Mucosa of rectum (tissue), 2 donors: Measurements from ENCODE around the gene MRPS25.

Source experiments
- H3K27ac ChIP-seq, 2 donors: one replicate each; pipeline ENCODE4 v1.7.0; 2013; ENCODE audit warnings: inconsistent platforms in 2 of 2, low read depth in 2 of 2, low read length in 2 of 2
- H3K27me3 ChIP-seq, 2 donors: one replicate each; pipeline ENCODE4 v1.7.0; 2013; ENCODE audit warnings: low read length in 2 of 2; ENCODE audit not compliant: control insufficient read depth in 2 of 2, insufficient read depth in 2 of 2
- H3K36me3 ChIP-seq, 2 donors: one replicate each; pipeline ENCODE4 v1.7.0; 2013; ENCODE audit warnings: low read length in 2 of 2; ENCODE audit not compliant: control insufficient read depth in 2 of 2, insufficient read depth in 2 of 2
- H3K4me1 ChIP-seq, 2 donors: one replicate each; pipeline ENCODE4 v1.7.0; 2013; ENCODE audit warnings: low read length in 2 of 2, mild to moderate bottlenecking in 1 of 2; ENCODE audit not compliant: control insufficient read depth in 2 of 2, insufficient read depth in 2 of 2
- H3K4me3 ChIP-seq, 2 donors: one replicate each; pipeline ENCODE4 v1.7.0; 2013; ENCODE audit warnings: low read length in 2 of 2
- H3K9ac ChIP-seq, 2 donors: one replicate each; pipeline ENCODE4 v1.7.0; 2013; ENCODE audit warnings: low read length in 2 of 2, low read depth in 1 of 2, mild to moderate bottlenecking in 1 of 2
- H3K9me3 ChIP-seq, 2 donors: one replicate each; pipeline ENCODE4 v1.7.0; 2013; ENCODE audit warnings: low read length in 2 of 2; ENCODE audit not compliant: control insufficient read depth in 2 of 2
- donor health status: healthy.
- donor health status: Normal muscosa, but diverticular disease.

MRPS25 gene

DNA sequence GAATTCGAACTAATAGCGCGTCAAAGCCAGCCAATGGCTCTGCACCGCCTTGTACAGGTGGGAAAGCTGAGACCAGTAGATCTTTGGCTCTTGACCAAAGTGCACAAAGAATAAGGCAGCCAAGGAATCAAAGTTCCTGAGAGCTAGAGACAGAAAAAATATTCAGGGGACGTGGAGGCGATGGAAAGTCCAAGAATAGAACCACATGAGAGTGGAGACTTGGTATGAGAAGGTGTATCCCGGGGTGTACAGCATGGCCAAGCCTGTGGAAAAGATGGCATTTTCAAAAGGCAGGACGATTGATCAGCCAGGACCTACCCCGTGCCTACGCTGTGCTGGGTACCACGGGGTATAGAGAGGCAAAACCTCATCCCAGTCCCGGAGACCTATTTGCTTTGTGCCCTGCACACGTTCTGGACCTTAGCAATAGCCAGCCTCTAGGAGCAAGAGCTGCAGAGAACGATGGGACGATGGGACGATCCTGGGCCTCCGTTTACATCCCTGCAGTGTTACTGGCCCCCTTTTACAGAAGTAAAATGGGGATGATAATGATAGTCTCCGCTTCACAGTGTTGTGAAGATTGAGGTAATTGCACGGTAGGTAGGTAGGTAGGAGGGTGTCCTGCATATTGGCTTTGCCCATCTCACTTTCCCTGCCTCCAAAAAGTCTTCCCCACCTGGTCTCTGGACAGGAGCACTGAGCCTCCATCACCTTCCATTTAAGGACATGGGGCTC, 34.4 kb upstream of the MRPS25 start:
- Histone ChIP-seq H3K27me3 (no peaks in the 10 kb centered on the region), H3K9ac (peak overlapping the region; percentile 86 to 95), H3K36me3 (peaks cover 13 to 16% of the 10 kb centered on the region in 2 donors), H3K27ac (peak overlapping the region; percentile 54 to 83), H3K4me1 (peaks cover 17 to 26% of the 10 kb centered on the region in 2 donors), H3K9me3 (no peaks in the 10 kb centered on the region), H3K4me3 (peak overlapping the region; percentile 78 to 98)

DNA sequence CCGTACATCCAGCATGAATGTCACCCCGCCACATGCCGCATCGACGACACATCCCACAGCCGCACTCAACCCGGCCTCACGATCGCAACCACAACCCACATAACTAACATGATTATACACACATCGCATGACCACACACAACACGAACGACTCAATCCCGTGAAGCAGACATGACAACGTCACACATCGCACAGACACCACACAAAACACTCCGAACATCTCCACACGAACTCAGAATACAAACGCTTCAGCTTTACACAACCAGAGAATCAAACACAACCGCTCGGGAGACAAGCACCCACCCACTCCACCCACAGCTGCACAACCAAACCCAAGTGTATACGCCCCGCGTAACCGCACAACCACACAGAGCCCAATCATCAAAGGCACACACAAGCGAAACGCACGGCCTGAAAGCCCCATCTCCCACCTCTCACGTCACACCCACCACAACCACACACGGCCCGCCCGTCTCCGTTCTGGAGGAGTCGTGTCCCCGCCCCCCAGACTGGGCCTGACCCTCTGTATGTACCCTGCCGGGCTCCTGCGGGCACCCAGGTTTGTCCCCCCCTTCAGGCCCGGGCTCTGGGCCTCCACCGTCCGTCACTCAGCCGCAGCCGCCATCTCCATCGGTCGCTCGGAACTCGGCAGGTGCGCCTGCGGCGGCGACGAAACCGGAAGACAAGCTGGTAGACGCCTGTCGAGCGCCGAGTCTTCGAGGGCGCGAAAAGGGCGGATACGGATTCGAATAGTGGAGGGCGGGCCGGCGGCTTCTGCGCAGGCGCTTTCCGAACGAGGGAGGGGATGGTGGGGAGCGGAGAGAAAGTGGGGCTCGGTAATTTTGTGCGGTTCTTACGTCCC, 33.6 kb upstream of the MRPS25 start, which contains the start of gene RBSN:
Gene RBSN, minus strand, starts transcription at position 646 of the 861 bp plus-strand sequence. CDS start 3,028 bp downstream, outside the sequence.
- H3K9me3 ChIP-seq = no peaks in the 10 kb centered on the region
- H3K4me3 ChIP-seq = peak within 1 kb of the TSS; percentile 78 to 98
- peak within 1 kb of the TSS; percentile 54 to 83 for H3K27ac ChIP-seq
- peak within 1 kb of the TSS; percentile 86 to 95 for H3K9ac ChIP-seq
- H3K27me3 ChIP-seq = no peaks in the 10 kb centered on the region
- H3K36me3 ChIP-seq = peaks cover 20 to 24% of the 10 kb centered on the region in 2 donors
- peaks cover 17 to 26% of the 10 kb centered on the region in 2 donors for H3K4me1 ChIP-seq

DNA sequence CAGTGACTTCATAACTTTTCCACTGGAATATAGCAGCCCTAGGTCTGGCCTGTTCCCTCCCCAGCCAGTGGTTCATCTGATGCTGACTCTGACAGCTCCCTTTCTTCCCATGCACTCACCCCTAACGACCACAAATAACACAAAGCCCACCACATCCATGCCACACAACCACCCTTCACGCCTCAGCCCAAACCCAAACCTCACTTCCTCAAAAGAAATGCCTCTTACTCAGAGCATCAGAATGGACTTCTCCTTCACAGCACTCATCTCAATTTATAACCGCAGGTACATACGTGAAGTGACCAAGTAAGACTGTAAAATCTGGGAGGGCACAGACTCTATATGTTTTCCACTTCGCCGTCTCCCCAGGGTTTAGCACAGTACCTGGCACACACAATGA, 32.8 kb upstream of the MRPS25 start:
- Histone ChIP-seq H3K9ac (no peak overlapping the region), H3K4me3 (peak overlapping the region; percentile 78 to 98), H3K9me3 (no peaks in the 10 kb centered on the region), H3K27me3 (no peaks in the 10 kb centered on the region), H3K27ac (no peak overlapping the region), H3K4me1 (peaks cover 13 to 22% of the 10 kb centered on the region in 2 donors), H3K36me3 (peaks cover 25 to 26% of the 10 kb centered on the region in 2 donors)

DNA sequence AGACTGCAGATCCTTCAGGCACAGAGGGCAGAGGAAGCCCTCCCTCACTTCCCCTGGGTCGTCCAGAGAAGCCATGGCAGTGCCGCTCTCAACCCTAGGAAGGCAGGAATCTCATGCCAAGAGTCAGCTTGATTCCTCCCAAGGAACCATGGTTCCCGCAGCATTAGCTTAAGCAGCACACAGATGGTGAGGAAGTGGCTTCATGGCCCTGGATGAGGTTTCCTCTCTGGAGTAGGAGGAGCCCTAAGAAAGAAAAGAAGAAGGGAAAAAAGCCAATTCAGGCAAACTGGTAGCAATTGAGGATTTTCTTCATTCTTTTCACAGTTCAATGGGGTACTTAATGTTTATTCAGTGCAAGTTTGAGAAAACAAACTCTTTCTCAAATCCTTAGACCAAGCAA, 30.9 kb upstream of the MRPS25 start:
- no peaks in the 10 kb centered on the region for H3K27me3 ChIP-seq
- H3K36me3 ChIP-seq = peaks cover 25 to 32% of the 10 kb centered on the region in 2 donors
- peaks cover 10 to 13% of the 10 kb centered on the region in 2 donors for H3K4me1 ChIP-seq
- no peaks in the 10 kb centered on the region for H3K9me3 ChIP-seq
- no peak overlapping the region for H3K4me3 ChIP-seq
- no peak overlapping the region for H3K9ac ChIP-seq
- H3K27ac ChIP-seq = no peak overlapping the region

DNA sequence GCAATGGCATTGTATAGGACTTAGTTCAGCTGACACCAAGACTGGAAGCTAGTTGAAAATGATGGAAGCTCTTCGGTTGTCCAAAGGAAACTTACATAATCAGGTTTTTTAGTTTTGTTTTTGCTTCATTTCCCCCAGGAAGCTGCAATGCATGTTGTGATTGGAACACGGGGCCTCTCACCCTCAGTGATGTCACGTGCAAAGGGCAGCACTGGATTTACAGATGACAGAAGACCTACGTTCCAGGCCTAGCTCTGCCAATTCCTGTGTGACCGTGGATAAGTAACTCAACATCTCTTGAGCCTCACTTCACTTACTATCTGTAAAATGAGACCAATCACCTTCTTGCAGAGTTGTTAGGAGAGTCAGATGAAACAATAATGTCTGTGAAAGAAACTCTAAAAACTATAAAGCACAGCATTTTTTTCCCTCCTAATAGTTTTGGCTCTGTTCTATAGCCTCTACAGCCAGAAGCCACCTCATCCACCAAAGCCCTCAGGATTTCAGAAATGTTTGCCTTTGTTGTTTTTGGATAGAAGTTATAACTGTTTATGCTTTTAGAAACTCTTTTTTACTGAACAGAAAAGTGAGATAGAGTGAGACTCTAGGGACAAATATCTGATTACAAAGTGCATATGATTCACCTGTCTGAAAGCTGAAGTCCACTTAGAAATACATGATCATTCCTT, 29.2 kb upstream of the MRPS25 start:
- H3K4me1 ChIP-seq = peaks cover 6 to 8% of the 10 kb centered on the region in 2 donors
- no peak overlapping the region for H3K9ac ChIP-seq
- H3K27ac ChIP-seq = no peak overlapping the region
- H3K36me3 ChIP-seq = peaks cover 29 to 39% of the 10 kb centered on the region in 2 donors
- no peaks in the 10 kb centered on the region for H3K27me3 ChIP-seq
- H3K4me3 ChIP-seq = no peak overlapping the region
- H3K9me3 ChIP-seq = no peaks in the 10 kb centered on the region

DNA sequence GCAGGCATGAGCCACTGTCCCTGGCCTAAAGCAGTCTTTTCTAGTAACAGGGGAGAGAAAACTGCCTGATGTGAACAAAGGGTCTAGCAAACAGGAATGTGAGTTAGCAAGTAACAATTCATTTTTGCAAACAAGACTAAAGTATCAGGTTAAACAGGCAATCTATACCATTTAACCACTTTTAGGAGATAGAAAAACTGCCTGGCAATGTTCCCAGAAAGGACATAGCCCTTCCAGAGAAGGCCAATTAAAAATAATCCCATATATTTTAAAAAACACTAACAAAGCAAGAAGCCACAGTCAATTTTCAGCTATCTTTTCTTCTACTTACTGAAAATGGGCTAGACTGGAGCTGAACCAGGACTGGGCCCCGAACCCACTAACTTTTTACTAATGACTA, 27.6 kb upstream of the MRPS25 start:
- H3K9me3 ChIP-seq = no peaks in the 10 kb centered on the region
- no peak overlapping the region for H3K9ac ChIP-seq
- H3K36me3 ChIP-seq = peaks cover 29 to 46% of the 10 kb centered on the region in 2 donors

DNA sequence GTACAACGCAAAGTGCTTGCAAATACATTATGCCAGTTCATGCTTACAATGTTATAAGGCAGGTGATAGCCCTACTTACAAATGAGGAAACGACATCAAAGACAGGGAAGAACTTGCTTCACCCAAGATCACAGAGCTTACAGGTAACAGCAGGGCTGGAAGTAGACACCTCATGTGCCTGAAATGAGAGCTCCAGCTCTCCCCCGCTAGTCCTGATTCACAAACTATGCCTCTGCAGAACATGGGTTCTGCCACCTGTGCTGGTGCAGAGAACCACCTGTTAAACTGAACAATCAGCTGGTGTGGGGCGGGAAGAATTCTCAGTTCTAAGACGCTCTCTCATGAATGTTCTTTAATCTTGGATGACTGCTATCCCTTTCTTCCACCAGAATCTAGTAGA, 26.5 kb upstream of the MRPS25 start:
- no peaks in the 10 kb centered on the region for H3K9me3 ChIP-seq
- H3K9ac ChIP-seq = no peak overlapping the region
- H3K4me1 ChIP-seq = no peaks in the 10 kb centered on the region
- H3K27ac ChIP-seq = no peak overlapping the region
- no peaks in the 10 kb centered on the region for H3K27me3 ChIP-seq
- H3K4me3 ChIP-seq = no peak overlapping the region
- H3K36me3 ChIP-seq = peaks cover 32 to 52% of the 10 kb centered on the region in 2 donors

More for the DNA sequence above, 27.6 kb upstream of the MRPS25 start:
- Histone ChIP-seq H3K4me1 (peaks cover 2 to 3% of the 10 kb centered on the region in 2 donors), H3K27me3 (no peaks in the 10 kb centered on the region), H3K4me3 (no peak overlapping the region), H3K27ac (no peak overlapping the region)

DNA sequence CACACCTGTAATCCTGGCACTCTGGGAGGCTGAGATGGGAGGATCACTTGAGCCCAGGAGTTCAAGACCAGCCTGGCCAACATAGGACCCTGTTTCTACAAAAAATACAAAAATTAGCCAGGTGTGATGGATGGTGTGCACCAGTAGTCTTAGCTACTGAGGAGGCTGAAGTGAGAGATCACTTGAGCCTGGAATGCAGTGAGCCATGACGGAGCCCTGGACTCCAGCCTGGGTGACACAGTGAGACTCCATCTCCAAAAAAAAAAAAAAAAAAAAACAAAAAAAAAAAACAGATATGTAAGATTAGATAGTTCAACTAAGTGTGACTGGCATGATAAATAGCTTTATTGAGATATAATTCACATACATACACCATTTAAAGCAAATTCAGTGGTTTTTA, 24.1 kb upstream of the MRPS25 start:
- Histone ChIP-seq H3K4me1 (no peaks in the 10 kb centered on the region), H3K27me3 (no peaks in the 10 kb centered on the region), H3K9ac (no peak overlapping the region), H3K9me3 (no peaks in the 10 kb centered on the region), H3K27ac (no peak overlapping the region), H3K4me3 (no peak overlapping the region), H3K36me3 (peaks cover 26 to 60% of the 10 kb centered on the region in 2 donors)

DNA sequence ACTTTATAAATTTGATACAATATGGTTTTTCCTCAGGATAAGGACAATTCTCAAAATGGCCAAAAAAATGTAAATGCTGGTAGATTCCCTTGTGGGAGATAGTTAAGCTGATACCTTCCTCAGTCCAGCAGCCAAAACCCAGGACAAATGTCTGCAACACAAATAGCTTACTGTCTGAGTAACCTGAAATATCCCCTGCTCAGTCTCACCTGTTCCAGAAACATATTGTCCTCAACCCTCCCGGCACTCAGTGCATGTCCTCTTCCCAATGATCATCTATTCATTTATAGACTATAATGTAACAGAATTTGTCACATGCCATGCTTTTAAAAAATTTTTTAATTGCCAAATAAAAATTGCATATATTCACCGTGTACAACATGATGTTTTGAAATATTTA, 21.6 kb upstream of the MRPS25 start:
- Histone ChIP-seq H3K36me3 (peaks cover 44 to 72% of the 10 kb centered on the region in 2 donors), H3K27me3 (no peaks in the 10 kb centered on the region), H3K9me3 (no peaks in the 10 kb centered on the region), H3K4me3 (no peak overlapping the region), H3K9ac (no peak overlapping the region), H3K4me1 (no peaks in the 10 kb centered on the region), H3K27ac (no peak overlapping the region)
